ENCODE results near the gene LETMD1. TPM values are rescaled to one million over a fixed set of nuclear protein-coding genes. Genes with fewer than 3 reads are reported as not detected.
A peak's percentile ranks its signal among the peaks of the same experiment; 100 is the strongest.

The LETMD1 gene
- total and polyA plus RNA-seq, 2 of the 13 experiments (the other 11 are each of a cell fraction or from before 2014, with no cell fraction given), result 43.3 to 87.7 TPM

DNA sequence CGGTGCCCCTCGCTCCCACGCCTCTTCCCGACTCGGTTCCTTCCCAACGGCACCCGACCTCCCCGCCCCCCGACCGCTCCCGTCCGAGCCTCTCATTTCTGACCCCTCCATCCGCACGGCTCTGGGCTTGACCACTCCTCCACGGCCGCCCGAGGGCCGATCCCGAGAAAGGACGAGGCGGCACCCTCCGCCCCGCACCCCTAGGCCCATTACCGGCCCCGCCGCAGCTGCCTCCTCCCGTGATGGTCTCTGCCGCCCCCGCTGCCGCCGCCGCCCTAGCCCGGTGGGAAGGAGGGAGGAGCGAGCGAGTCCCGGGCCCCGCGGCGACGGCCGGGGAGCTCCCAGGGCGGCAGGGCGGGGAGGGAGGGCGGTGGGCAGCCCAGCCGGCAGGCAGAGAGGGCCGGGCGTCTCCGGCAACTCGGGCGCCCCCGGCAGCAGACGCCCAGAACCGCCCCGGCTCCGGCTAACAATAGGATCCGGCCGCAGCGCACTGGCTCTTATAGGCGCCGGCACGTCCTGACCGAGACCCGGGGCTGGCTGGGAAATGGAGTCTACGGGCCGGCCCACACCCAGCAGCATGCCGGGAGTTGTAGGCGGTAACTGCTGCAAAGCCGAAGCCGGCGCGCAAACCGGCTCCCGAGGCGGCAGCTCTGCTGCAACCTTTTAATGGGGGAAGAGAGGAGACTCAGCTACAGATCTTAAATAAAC, 35.2 kb downstream of the LETMD1 start, which contains the start of gene CSRNP2 (continued):
- TF ChIP-seq, protein P1, sequence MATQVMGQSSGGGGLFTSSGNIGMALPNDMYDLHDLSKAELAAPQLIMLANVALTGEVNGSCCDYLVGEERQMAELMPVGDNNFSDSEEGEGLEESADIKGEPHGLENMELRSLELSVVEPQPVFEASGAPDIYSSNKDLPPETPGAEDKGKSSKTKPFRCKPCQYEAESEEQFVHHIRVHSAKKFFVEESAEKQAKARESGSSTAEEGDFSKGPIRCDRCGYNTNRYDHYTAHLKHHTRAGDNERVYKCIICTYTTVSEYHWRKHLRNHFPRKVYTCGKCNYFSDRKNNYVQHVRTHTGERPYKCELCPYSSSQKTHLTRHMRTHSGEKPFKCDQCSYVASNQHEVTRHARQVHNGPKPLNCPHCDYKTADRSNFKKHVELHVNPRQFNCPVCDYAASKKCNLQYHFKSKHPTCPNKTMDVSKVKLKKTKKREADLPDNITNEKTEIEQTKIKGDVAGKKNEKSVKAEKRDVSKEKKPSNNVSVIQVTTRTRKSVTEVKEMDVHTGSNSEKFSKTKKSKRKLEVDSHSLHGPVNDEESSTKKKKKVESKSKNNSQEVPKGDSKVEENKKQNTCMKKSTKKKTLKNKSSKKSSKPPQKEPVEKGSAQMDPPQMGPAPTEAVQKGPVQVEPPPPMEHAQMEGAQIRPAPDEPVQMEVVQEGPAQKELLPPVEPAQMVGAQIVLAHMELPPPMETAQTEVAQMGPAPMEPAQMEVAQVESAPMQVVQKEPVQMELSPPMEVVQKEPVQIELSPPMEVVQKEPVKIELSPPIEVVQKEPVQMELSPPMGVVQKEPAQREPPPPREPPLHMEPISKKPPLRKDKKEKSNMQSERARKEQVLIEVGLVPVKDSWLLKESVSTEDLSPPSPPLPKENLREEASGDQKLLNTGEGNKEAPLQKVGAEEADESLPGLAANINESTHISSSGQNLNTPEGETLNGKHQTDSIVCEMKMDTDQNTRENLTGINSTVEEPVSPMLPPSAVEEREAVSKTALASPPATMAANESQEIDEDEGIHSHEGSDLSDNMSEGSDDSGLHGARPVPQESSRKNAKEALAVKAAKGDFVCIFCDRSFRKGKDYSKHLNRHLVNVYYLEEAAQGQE (IDR thresholded peaks at IDR 0.05; ENCODE audit: borderline replicate concordance in 1 of 2, low read depth in 1 of 2, low read length in 2 of 2), result peak in 1 of 2 experiments; percentile 75; a peak in 1 of 4 replicates
- TF ChIP-seq RBM22 (optimal IDR thresholded peaks at IDR 0.05; ENCODE audit: low read length) (no peak), THAP7 (CRISPR knock-in tag; IDR thresholded peaks at IDR 0.05) (no peak), SNAPC4 (CRISPR knock-in tag; IDR thresholded peaks at IDR 0.05) (no peak; the same call in 1 of the 2 replicates), ZNF446 (CRISPR knock-in tag; IDR thresholded peaks at IDR 0.05) (no peak), RBAK (CRISPR knock-in tag; IDR thresholded peaks at IDR 0.05) (no peak), RFXANK (CRISPR knock-in tag; IDR thresholded peaks at IDR 0.05) (no peak), SALL1 (CRISPR knock-in tag; IDR thresholded peaks at IDR 0.05) (peak; percentile 72), SIN3B (IDR thresholded peaks at IDR 0.05; ENCODE audit: low read length) (peak; percentile 56; the same call in 1 of the 2 replicates), DNMT3B (CRISPR knock-in tag; conservative IDR thresholded peaks at IDR 0.05) (peak; percentile 67; the same call in 1 of the 2 replicates)
- TF ChIP-seq, protein P2, sequence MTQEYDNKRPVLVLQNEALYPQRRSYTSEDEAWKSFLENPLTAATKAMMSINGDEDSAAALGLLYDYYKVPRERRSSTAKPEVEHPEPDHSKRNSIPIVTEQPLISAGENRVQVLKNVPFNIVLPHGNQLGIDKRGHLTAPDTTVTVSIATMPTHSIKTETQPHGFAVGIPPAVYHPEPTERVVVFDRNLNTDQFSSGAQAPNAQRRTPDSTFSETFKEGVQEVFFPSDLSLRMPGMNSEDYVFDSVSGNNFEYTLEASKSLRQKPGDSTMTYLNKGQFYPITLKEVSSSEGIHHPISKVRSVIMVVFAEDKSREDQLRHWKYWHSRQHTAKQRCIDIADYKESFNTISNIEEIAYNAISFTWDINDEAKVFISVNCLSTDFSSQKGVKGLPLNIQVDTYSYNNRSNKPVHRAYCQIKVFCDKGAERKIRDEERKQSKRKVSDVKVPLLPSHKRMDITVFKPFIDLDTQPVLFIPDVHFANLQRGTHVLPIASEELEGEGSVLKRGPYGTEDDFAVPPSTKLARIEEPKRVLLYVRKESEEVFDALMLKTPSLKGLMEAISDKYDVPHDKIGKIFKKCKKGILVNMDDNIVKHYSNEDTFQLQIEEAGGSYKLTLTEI (CRISPR knock-in tag; conservative IDR thresholded peaks at IDR 0.05), result no peak
- TF ChIP-seq, protein P3, sequence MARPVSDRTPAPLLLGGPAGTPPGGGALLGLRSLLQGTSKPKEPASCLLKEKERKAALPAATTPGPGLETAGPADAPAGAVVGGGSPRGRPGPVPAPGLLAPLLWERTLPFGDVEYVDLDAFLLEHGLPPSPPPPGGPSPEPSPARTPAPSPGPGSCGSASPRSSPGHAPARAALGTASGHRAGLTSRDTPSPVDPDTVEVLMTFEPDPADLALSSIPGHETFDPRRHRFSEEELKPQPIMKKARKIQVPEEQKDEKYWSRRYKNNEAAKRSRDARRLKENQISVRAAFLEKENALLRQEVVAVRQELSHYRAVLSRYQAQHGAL (CRISPR knock-in tag; IDR thresholded peaks at IDR 0.05; ENCODE audit: not compliant biosample characterization), result no peak
